Panc1 (cell line): ENCODE results near the gene ZCCHC7.

ENCODE experiments used
- POLR2AphosphoS5 ChIP-seq: IDR thresholded peaks from 2 replicates; pipeline ENCODE4 v1.6.1; 2012; ENCODE audit warnings: mild to moderate bottlenecking, low read depth, low read length, moderate library complexity
- TF ChIP-seq, protein P1 (sequence below): fragments of 450-650 bp; IDR thresholded peaks from 2 replicates; pipeline ENCODE4 v1.5.1; 2017; ENCODE audit warnings: mild to moderate bottlenecking
- TF ChIP-seq, protein P2 (sequence below), 2 experiments: IDR thresholded peaks; 2 replicates each; pipeline ENCODE4 v1.6.1; 2011 to 2012; ENCODE audit warnings: low read depth in 2 of 2, control low read depth in 1 of 2, low read length in 1 of 2, mild to moderate bottlenecking in 1 of 2, moderate library complexity in 1 of 2; ENCODE audit not compliant: insufficient read depth in 1 of 2

DNA sequence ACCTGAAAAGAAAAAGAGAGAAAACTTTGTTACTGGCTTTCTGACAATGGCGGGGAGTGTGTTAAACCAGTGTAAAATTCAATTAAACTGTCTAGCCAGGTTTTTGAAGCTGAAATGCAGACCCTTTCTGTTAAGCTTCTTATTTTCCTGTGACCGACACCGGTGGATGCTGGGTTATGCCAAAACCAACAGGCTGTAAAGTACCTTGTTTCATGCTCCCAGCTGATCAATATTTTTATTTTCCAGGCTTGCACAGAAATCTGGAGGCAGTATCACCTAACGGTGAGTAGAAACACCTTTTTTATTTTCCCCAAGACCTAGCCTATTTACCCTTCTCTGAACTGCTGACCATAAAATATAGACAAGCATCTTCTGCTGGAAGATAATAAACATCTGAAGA, 207.2 kb downstream of the ZCCHC7 start:
- TF ChIP-seq, protein P1, sequence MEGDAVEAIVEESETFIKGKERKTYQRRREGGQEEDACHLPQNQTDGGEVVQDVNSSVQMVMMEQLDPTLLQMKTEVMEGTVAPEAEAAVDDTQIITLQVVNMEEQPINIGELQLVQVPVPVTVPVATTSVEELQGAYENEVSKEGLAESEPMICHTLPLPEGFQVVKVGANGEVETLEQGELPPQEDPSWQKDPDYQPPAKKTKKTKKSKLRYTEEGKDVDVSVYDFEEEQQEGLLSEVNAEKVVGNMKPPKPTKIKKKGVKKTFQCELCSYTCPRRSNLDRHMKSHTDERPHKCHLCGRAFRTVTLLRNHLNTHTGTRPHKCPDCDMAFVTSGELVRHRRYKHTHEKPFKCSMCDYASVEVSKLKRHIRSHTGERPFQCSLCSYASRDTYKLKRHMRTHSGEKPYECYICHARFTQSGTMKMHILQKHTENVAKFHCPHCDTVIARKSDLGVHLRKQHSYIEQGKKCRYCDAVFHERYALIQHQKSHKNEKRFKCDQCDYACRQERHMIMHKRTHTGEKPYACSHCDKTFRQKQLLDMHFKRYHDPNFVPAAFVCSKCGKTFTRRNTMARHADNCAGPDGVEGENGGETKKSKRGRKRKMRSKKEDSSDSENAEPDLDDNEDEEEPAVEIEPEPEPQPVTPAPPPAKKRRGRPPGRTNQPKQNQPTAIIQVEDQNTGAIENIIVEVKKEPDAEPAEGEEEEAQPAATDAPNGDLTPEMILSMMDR, result no peak
- TF ChIP-seq POLR2AphosphoS5, result no peak
- TF ChIP-seq, protein P2, sequence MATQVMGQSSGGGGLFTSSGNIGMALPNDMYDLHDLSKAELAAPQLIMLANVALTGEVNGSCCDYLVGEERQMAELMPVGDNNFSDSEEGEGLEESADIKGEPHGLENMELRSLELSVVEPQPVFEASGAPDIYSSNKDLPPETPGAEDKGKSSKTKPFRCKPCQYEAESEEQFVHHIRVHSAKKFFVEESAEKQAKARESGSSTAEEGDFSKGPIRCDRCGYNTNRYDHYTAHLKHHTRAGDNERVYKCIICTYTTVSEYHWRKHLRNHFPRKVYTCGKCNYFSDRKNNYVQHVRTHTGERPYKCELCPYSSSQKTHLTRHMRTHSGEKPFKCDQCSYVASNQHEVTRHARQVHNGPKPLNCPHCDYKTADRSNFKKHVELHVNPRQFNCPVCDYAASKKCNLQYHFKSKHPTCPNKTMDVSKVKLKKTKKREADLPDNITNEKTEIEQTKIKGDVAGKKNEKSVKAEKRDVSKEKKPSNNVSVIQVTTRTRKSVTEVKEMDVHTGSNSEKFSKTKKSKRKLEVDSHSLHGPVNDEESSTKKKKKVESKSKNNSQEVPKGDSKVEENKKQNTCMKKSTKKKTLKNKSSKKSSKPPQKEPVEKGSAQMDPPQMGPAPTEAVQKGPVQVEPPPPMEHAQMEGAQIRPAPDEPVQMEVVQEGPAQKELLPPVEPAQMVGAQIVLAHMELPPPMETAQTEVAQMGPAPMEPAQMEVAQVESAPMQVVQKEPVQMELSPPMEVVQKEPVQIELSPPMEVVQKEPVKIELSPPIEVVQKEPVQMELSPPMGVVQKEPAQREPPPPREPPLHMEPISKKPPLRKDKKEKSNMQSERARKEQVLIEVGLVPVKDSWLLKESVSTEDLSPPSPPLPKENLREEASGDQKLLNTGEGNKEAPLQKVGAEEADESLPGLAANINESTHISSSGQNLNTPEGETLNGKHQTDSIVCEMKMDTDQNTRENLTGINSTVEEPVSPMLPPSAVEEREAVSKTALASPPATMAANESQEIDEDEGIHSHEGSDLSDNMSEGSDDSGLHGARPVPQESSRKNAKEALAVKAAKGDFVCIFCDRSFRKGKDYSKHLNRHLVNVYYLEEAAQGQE (IDR thresholded peaks at IDR 0.05; ENCODE audit: insufficient read depth in 1 of 2, low read depth in 2 of 2, low read length in 1 of 2), result no peak
